HFFc6 (cell line): ENCODE data around the gene LRRC3. TPM values are rescaled to one million over a fixed set of nuclear protein-coding genes. Genes with fewer than 3 reads are reported as not detected.

Source experiments
- DNase-seq: peaks from one replicate; pipeline ENCODE4 v3.0.0-alpha.2; 2018
- H3K27ac Mint-ChIP-seq: 2 replicates; pipeline ENCODE4 v1.8.0; 2020; ENCODE audit warnings: mild to moderate bottlenecking, mixed read lengths
- H3K27me3 Mint-ChIP-seq: 2 replicates; pipeline ENCODE4 v1.8.0; 2021; ENCODE audit warnings: mild to moderate bottlenecking, moderate library complexity, mixed read lengths; ENCODE audit not compliant: insufficient read depth
- H3K36me3 Mint-ChIP-seq: 2 replicates; pipeline ENCODE4 v1.8.0; 2021; ENCODE audit warnings: low read depth, mixed read lengths
- H3K4me1 Mint-ChIP-seq: 2 replicates; pipeline ENCODE4 v1.8.0; 2020; ENCODE audit warnings: low read depth, mixed read lengths
- H3K4me3 Mint-ChIP-seq: 2 replicates; pipeline ENCODE4 v1.8.0; 2020; ENCODE audit warnings: mild to moderate bottlenecking, moderate library complexity, mixed read lengths
- H3K9me3 Mint-ChIP-seq: 2 replicates; pipeline ENCODE4 v1.8.0; 2020; ENCODE audit warnings: mild to moderate bottlenecking, mixed read lengths
- CTCF ChIP-seq: fragments of 200-600 bp; sonication (generic); IDR thresholded peaks from 2 replicates; pipeline ENCODE4 v1.5.0; 2021; ENCODE audit warnings: antibody characterized with exemption, mild to moderate bottlenecking
- total RNA-seq, 6 experiments: library from RNA; stranded (reverse); fragmentation: NEBNext Ultra II Directional; extraction: Animal tissue kit (Norgen Biotek cat#: 25700); gene quantifications; 2 replicates in 1 of 6; 3 replicates in 5 of 6; pipeline ENCODE4 v1.2.3, GENCODE V29; 2021

LRRC3 gene
- total RNA-seq, 6 experiments from 2014 or later = not detected

- Mint-ChIP-seq H3K4me1 (no peaks in the 10 kb centered on the region), H3K9me3 (peaks cover 41% of the 10 kb centered on the region), H3K27ac (no peak overlapping the region), H3K4me3 (no peak overlapping the region), H3K27me3 (peaks cover 5% of the 10 kb centered on the region), H3K36me3 (peaks cover 6% of the 10 kb centered on the region; the same call in 1 of the 2 replicates)
- DNase-seq = no peak
- no peak for TF ChIP-seq CTCF
These were observed 31.9 kb upstream of the LRRC3 start for GRCh38 chr21:44423312-44423821.

GRCh38 chr21:44423941-44424607, 31.2 kb upstream of the LRRC3 start:
- DNase-seq = no peak

DNA sequence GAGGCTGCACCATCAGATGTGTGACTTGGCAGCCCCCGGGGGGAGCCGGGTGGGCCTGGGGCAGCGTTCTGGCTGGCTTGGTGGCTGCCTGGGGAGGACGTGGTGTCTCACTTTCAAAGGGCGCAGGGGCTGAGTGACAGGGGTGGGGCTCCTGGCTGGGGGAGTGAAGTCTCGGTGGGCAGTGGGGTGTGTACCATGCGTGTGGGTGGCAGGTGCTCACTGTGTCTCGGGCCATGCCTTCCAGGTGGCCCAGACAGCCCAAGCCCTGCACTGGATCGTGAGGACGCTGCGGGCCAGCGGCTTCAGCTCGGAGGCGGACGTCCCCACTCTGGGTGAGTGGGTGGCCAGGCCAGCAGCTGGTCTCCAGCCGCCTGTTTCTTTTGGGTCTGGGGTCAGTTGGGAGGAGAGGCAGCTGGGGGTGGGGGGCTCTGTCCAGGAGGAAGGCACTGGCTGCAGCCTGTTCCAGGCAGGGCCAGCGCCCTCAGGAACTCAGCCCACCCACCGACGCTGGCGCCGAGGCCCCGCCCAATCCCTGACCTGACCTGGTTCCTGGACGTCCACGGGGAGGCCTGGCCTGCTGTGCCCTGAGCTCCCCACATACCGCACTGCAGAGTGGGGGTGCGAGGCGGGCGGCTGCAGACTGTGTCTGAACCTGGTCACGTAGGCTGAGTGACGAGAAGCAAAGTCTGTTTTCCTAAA, 30.6 kb upstream of the LRRC3 start:
- H3K4me3 Mint-ChIP-seq = no peak overlapping the region
- no peak overlapping the region for H3K27ac Mint-ChIP-seq
- H3K27me3 Mint-ChIP-seq = peaks cover 5% of the 10 kb centered on the region
- no peaks in the 10 kb centered on the region for H3K4me1 Mint-ChIP-seq
- TF ChIP-seq CTCF = no peak
- H3K36me3 Mint-ChIP-seq = peaks cover under 1% of the 10 kb centered on the region; the same call in 1 of the 2 replicates
- H3K9me3 Mint-ChIP-seq = peaks cover 40% of the 10 kb centered on the region
- no peak for DNase-seq

More at GRCh38 chr21:44423941-44424607, 31.2 kb upstream of the LRRC3 start:
- peaks cover 5% of the 10 kb centered on the region for H3K27me3 Mint-ChIP-seq
- TF ChIP-seq CTCF = no peak
- no peaks in the 10 kb centered on the region for H3K4me1 Mint-ChIP-seq
- H3K4me3 Mint-ChIP-seq = no peak overlapping the region
- peaks cover 44% of the 10 kb centered on the region for H3K9me3 Mint-ChIP-seq
- H3K36me3 Mint-ChIP-seq = peaks cover 6% of the 10 kb centered on the region; the same call in 1 of the 2 replicates
- H3K27ac Mint-ChIP-seq = no peak overlapping the region

GRCh38 chr21:44425307-44425894, 29.9 kb upstream of the LRRC3 start:
- Mint-ChIP-seq H3K4me3 (no peak overlapping the region), H3K9me3 (peaks cover 40% of the 10 kb centered on the region), H3K36me3 (no peaks in the 10 kb centered on the region), H3K27me3 (peaks cover 5% of the 10 kb centered on the region), H3K27ac (no peak overlapping the region), H3K4me1 (no peaks in the 10 kb centered on the region)
- no peak for TF ChIP-seq CTCF
- DNase-seq = no peak

DNA sequence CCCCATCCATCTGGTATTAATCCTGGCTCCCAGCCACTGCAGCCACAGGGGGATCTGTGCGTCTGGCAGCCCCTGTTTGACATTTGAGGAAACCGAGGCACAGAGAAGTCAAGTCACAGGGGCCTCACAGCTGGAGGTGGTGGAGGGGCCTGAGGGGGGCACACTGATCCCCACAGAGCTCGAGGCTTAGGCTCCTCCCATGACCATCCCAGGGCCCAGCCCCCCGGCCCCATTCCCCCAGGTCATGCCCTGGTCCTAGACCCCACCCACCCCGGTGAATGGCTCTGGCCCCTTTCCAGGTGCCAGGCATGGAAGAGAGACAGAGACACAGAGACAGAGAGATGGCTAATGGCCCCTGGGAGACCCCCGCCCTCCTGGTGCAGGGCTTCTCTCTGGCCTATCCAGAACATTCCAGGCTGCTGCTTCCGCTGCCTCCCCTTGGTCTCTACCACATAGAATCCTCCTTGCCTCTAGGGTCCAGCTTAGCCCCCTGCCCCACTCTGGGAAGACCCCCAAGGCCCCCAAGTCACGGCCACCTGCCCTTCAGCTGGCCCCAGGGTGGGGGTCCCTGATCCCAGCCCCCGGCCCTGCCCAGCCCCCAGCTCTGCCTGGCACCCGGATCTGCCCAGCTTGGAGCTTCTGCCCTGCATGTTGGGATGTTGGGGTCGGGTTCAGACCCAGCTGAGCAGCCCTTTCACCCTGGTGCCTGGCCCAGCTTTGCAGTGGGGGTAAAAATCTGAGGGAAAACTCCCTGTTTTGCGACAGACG, 29.2 kb upstream of the LRRC3 start:
- no peak for DNase-seq
- TF ChIP-seq CTCF = no peak
- Mint-ChIP-seq H3K4me3 (no peak overlapping the region), H3K27me3 (peaks cover 5% of the 10 kb centered on the region), H3K36me3 (no peaks in the 10 kb centered on the region; the same call in 1 of the 2 replicates), H3K9me3 (peaks cover 41% of the 10 kb centered on the region), H3K4me1 (no peaks in the 10 kb centered on the region), H3K27ac (no peak overlapping the region)
